K562 (cell line): ENCODE measurements around the gene ACTR3. TPM values are rescaled to one million over a fixed set of nuclear protein-coding genes. Genes with fewer than 3 reads are reported as not detected.

Source experiments
- ATF3 ChIP-seq, 2 experiments: fragments of 450-650 bp in 1 of 2; sonication (generic) in 1 of 2; formaldehyde crosslinking in 1 of 2; IDR thresholded peaks in 1 of 2; conservative IDR thresholded peaks in 1 of 2; 2 replicates each; pipeline versions ENCODE4 v1.6.1 to v1.8.1; 2016 to 2023; ENCODE audit warnings: mild to moderate bottlenecking in 2 of 2, moderate library complexity in 2 of 2, inconsistent platforms in 1 of 2, missing genetic modification reagents in 1 of 2
- BRD4 ChIP-seq: fragments of 200-600 bp; sonication (generic); IDR thresholded peaks from 2 replicates; pipeline ENCODE4 v1.6.1; 2017; ENCODE audit warnings: inconsistent platforms
- C11orf30 ChIP-seq: fragments of 450-650 bp; IDR thresholded peaks from 2 replicates; pipeline ENCODE4 v1.6.1; 2016; ENCODE audit warnings: low read depth, mild to moderate bottlenecking
- CREM ChIP-seq: IDR thresholded peaks from 2 replicates; pipeline ENCODE4 v1.6.1; 2014; ENCODE audit warnings: antibody characterized with exemption, low read depth
- DPF2 ChIP-seq: fragments of 450-650 bp; IDR thresholded peaks from 2 replicates; pipeline ENCODE4 v1.6.1; 2016
- E2F3 ChIP-seq: fragments of 250-450 bp; sonication (Bioruptor Pico); IDR thresholded peaks from 2 replicates; pipeline ENCODE4 v1.4.0; 2020; ENCODE audit warnings: mild to moderate bottlenecking
- FOSL1 ChIP-seq: fragments of 200-800 bp; sonication (Bioruptor generic); conservative IDR thresholded peaks from 2 replicates; pipeline ENCODE4 v1.6.1; 2016; ENCODE audit warnings: missing genetic modification characterization, missing compliant biosample characterization
- JUN ChIP-seq, 2 experiments: sonication (generic) in 1 of 2; formaldehyde crosslinking in 1 of 2; IDR thresholded peaks; 2 replicates each; pipeline versions ENCODE4 v1.6.1 to v1.8.0; 2012 to 2022; ENCODE audit warnings: borderline replicate concordance in 2 of 2, mild to moderate bottlenecking in 2 of 2, improper control_type of control experiment in 1 of 2, low read depth in 1 of 2, low read length in 1 of 2, missing genetic modification reagents in 1 of 2
- NFIX ChIP-seq: fragments of 250-450 bp; sonication (Bioruptor Pico); IDR thresholded peaks from 2 replicates; pipeline ENCODE4 v1.4.0; 2020; ENCODE audit warnings: low read depth, mild to moderate bottlenecking, moderate library complexity
- SMARCC2 ChIP-seq: fragments of 450-650 bp; IDR thresholded peaks from 2 replicates; pipeline ENCODE4 v1.6.1; 2017; ENCODE audit warnings: antibody characterized with exemption, moderate library complexity, mild to moderate bottlenecking, low read depth
- TAF7 ChIP-seq: fragments of 450-650 bp; IDR thresholded peaks from 2 replicates; pipeline ENCODE4 v1.6.1; 2016; ENCODE audit warnings: missing genetic modification characterization, missing compliant biosample characterization
- ZBTB34 ChIP-seq: fragments of 250-450 bp; sonication (Bioruptor Pico); IDR thresholded peaks from 2 replicates; pipeline ENCODE4 v1.8.0; 2021; ENCODE audit warnings: mild to moderate bottlenecking, moderate library complexity
- ZNF140 ChIP-seq: fragments of 250-450 bp; sonication (Bioruptor Pico); IDR thresholded peaks from 2 replicates; pipeline ENCODE4 v1.8.0; 2021; ENCODE audit warnings: moderate library complexity, mild to moderate bottlenecking, inconsistent platforms
- ZNF347 ChIP-seq: fragments of 450-650 bp; formaldehyde crosslinking; IDR thresholded peaks from 2 replicates; pipeline ENCODE4 v1.4.0; 2020; ENCODE audit warnings: low read depth, mild to moderate bottlenecking, moderate library complexity
- ZNF384 ChIP-seq: IDR thresholded peaks from 2 replicates; pipeline ENCODE4 v1.6.1; 2012; ENCODE audit warnings: low read depth, low read length, improper control_type of control experiment
- polyA plus RNA-seq, 8 experiments: library from polyadenylated mRNA; depleted of rRNA in 4 of 8; stranded (reverse) in 5 of 8; unstranded in 3 of 8; fragments of >200 nt; fragmentation: Nextera tagmentation in 2 of 8; fragmentation: Illumina TruSeq in 1 of 8; extraction: Ambion mirVana in 2 of 8; extraction: Trizol in 1 of 8; gene quantifications; 2 replicates each; pipeline versions ENCODE4 v1.2.1 to v1.2.3, GENCODE V29; 2011 to 2014; ENCODE audit warnings: inconsistent platforms in 1 of 8, missing spikeins in 1 of 8
- total RNA-seq, 7 experiments: library from RNA; depleted of rRNA in 6 of 7; stranded (reverse); fragments of >200 nt in 6 of 7; fragmentation: Illumina TruSeq in 2 of 7; extraction: Trizol in 2 of 7; gene quantifications; 2 replicates each; pipeline versions ENCODE4 v1.2.1 to v1.2.3, GENCODE V29; 2011 to 2021; ENCODE audit warnings: low replicate concordance in 1 of 7
- TF ChIP-seq, protein P1 (sequence below), 2 experiments: fragments of 450-650 bp; IDR thresholded peaks; 2 replicates each; pipeline ENCODE4 v1.6.1; 2016; ENCODE audit warnings: mild to moderate bottlenecking in 2 of 2, borderline replicate concordance in 1 of 2, low read depth in 1 of 2, moderate library complexity in 1 of 2

The ACTR3 gene
- total and polyA plus RNA-seq, 9 of the 15 experiments (the other 6 are each of a cell fraction or from before 2014, with no cell fraction given) = 49.0 to 354 (median 249) TPM

GRCh38 chr2:113842919-113843736 is 46.8 kb upstream of the ACTR3 start (continued):
- TF ChIP-seq, protein P1, sequence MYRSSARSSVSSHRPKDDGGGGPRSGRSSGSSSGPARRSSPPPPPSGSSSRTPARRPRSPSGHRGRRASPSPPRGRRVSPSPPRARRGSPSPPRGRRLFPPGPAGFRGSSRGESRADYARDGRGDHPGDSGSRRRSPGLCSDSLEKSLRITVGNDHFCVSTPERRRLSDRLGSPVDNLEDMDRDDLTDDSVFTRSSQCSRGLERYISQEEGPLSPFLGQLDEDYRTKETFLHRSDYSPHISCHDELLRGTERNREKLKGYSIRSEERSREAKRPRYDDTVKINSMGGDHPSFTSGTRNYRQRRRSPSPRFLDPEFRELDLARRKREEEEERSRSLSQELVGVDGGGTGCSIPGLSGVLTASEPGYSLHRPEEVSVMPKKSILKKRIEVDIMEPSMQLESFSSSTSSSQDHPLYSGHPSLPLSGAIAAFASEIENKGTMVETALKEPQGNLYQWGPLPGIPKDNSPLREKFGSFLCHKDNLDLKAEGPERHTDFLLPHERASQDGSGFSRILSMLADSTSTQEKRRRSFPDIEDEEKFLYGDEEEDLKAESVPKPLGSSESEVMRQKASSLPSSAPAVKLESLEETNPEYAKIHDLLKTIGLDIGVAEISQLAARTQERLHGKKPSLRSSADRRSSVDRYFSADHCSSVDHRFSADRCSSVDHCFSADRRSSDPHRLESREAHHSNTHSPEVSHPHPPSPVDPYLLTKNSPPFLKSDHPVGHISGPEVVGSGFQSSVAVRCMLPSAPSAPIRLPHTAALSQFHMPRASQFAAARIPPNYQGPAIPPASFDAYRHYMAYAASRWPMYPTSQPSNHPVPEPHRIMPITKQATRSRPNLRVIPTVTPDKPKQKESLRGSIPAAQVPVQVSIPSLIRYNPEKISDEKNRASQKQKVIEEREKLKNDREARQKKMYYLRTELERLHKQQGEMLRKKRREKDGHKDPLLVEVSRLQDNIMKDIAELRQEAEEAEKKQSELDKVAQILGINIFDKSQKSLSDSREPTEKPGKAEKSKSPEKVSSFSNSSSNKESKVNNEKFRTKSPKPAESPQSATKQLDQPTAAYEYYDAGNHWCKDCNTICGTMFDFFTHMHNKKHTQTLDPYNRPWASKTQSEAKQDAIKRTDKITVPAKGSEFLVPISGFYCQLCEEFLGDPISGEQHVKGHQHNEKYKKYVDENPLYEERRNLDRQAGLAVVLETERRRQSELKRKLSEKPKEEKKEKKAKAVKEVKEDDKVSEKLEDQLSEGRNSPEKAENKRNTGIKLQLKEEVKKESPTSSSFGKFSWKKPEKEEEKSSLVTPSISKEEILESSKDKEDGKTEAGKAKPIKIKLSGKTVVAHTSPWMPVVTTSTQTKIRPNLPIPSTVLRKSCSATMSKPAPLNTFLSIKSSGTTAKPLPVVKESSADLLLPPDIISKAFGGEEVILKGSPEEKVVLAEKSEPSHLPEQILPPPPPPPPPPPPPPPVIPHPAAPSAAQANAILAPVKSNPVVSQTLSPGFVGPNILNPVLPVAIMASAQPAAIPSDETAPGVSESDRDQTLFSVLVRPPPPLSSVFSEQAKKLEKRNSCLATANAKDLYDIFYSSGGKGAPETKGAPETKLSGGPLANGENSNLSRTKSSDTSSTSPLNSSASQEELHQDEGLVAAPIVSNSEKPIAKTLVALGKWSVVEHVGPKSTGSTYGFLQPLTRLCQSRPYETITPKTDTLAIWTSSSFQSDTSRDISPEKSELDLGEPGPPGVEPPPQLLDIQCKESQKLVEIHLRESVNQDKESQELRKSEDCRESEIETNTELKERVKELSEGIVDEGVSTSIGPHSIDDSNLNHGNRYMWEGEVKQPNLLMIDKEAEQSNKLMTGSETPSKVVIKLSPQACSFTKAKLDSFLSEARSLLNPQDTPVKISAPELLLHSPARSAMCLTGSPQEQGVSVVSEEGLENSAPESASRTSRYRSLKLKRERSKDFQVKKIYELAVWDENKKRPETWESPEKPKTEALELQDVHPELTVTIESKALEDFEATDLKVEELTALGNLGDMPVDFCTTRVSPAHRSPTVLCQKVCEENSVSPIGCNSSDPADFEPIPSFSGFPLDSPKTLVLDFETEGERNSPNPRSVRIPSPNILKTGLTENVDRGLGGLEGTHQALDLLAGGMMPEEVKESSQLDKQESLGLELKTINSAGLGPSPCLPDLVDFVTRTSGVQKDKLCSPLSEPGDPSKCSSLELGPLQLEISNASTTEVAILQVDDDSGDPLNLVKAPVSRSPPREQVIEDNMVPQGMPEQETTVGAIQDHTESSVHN (IDR thresholded peaks at IDR 0.05; ENCODE audit: borderline replicate concordance in 1 of 2, low read depth in 1 of 2) = no peak
- TF ChIP-seq JUN (IDR thresholded peaks at IDR 0.05; ENCODE audit: borderline replicate concordance, low read depth, low read length) = peak; percentile 55; the same call in 1 of the 2 replicates
- TF ChIP-seq JUN (CRISPR knock-in tag; IDR thresholded peaks at IDR 0.05; ENCODE audit: borderline replicate concordance) = no peak
- TF ChIP-seq TAF7 (tag) = no peak
- no peak for TF ChIP-seq ZBTB34 (CRISPR knock-in tag)
- no peak for TF ChIP-seq ZNF140
- TF ChIP-seq E2F3 (CRISPR knock-in tag) = no peak
- peak; percentile 91 for TF ChIP-seq FOSL1 (tag)
- no peak for TF ChIP-seq CREM
- no peak for TF ChIP-seq ZNF347 (CRISPR knock-in tag)
- TF ChIP-seq SMARCC2 = 0 out of 2 replicates have a peak, but pooled peaks have one; percentile 21
- peak; percentile 70 for TF ChIP-seq ATF3 (IDR thresholded peaks at IDR 0.05)
- no peak for TF ChIP-seq ATF3 (CRISPR knock-in tag; conservative IDR thresholded peaks at IDR 0.05)
- peak; percentile 64 for TF ChIP-seq DPF2
- TF ChIP-seq ZNF384 = peak; percentile 29; the same call in 1 of the 2 replicates
- no peak for TF ChIP-seq NFIX (CRISPR knock-in tag)
- TF ChIP-seq BRD4 = no peak
- TF ChIP-seq C11orf30 = 0 out of 2 replicates have a peak, but pooled peaks have one; percentile 9
